ENCODE data around the gene PLEKHM1. TPM values are rescaled to one million over a fixed set of nuclear protein-coding genes. Genes with fewer than 3 reads are reported as not detected.

The PLEKHM1 gene
- total RNA-seq, 1 experiment from 2014 or later = 14.7 TPM

GRCh38 chr17:45423304-45423974 lies 67.1 kb downstream of the PLEKHM1 start:
- no peaks in the 10 kb centered on the region for H3K9me3 ChIP-seq

GRCh38 chr17:45414990-45415881 lies 75.3 kb downstream of the PLEKHM1 start:
- peaks cover 2% of the 10 kb centered on the region; the same call in 1 of the 2 replicates for H3K27me3 ChIP-seq
- no peaks in the 10 kb centered on the region for H3K9me3 ChIP-seq
- no peak for DNase-seq
- H3K36me3 ChIP-seq = no peaks in the 10 kb centered on the region
- no peak overlapping the region for H3K4me3 ChIP-seq

More at GRCh38 chr17:45423304-45423974, 67.1 kb downstream of the PLEKHM1 start:
- H3K27me3 ChIP-seq = peaks cover 2% of the 10 kb centered on the region; the same call in 1 of the 2 replicates
- no peak for DNase-seq
- H3K36me3 ChIP-seq = no peaks in the 10 kb centered on the region
- H3K4me3 ChIP-seq = no peak overlapping the region

- Histone ChIP-seq H3K9me3 (no peaks in the 10 kb centered on the region), H3K27me3 (no peaks in the 10 kb centered on the region), H3K36me3 (no peaks in the 10 kb centered on the region), H3K4me3 (no peak overlapping the region)
- DNase-seq = no peak
These were observed 77.0 kb downstream of the PLEKHM1 start for GRCh38 chr17:45413498-45413923.

GRCh38 chr17:45411348-45412105 lies 79.0 kb downstream of the PLEKHM1 start:
- Histone ChIP-seq H3K27me3 (no peaks in the 10 kb centered on the region), H3K9me3 (no peaks in the 10 kb centered on the region), H3K4me3 (no peak overlapping the region), H3K36me3 (no peaks in the 10 kb centered on the region)
- no peak for DNase-seq

GRCh38 chr17:45410144-45411091 lies 80.1 kb downstream of the PLEKHM1 start:
- H3K9me3 ChIP-seq = no peaks in the 10 kb centered on the region
- no peaks in the 10 kb centered on the region for H3K36me3 ChIP-seq
- DNase-seq = no peak
- no peaks in the 10 kb centered on the region for H3K27me3 ChIP-seq
- no peak overlapping the region for H3K4me3 ChIP-seq

GRCh38 chr17:45409659-45410076 lies 80.9 kb downstream of the PLEKHM1 start:
- Histone ChIP-seq H3K4me3 (no peak overlapping the region), H3K36me3 (no peaks in the 10 kb centered on the region), H3K9me3 (no peaks in the 10 kb centered on the region), H3K27me3 (no peaks in the 10 kb centered on the region)
- no peak for DNase-seq

- H3K4me3 ChIP-seq = no peak overlapping the region
- DNase-seq = no peak
- no peaks in the 10 kb centered on the region for H3K36me3 ChIP-seq
- H3K9me3 ChIP-seq = no peaks in the 10 kb centered on the region
- no peaks in the 10 kb centered on the region for H3K27me3 ChIP-seq
These were observed 81.7 kb downstream of the PLEKHM1 start for GRCh38 chr17:45408611-45409421.

- no peaks in the 10 kb centered on the region for H3K27me3 ChIP-seq
- H3K4me3 ChIP-seq = no peak overlapping the region
- DNase-seq = no peak
- no peaks in the 10 kb centered on the region for H3K9me3 ChIP-seq
- no peaks in the 10 kb centered on the region for H3K36me3 ChIP-seq
These were observed 84.4 kb downstream of the PLEKHM1 start for GRCh38 chr17:45406107-45406506.

- H3K9me3 ChIP-seq = no peaks in the 10 kb centered on the region
- no peak overlapping the region for H3K4me3 ChIP-seq
- no peaks in the 10 kb centered on the region for H3K27me3 ChIP-seq
- DNase-seq = no peak
- H3K36me3 ChIP-seq = no peaks in the 10 kb centered on the region
These were observed 85.1 kb downstream of the PLEKHM1 start for GRCh38 chr17:45405250-45406086.

- no peak overlapping the region for H3K4me3 ChIP-seq
- no peak for DNase-seq
- no peaks in the 10 kb centered on the region for H3K27me3 ChIP-seq
- H3K9me3 ChIP-seq = no peaks in the 10 kb centered on the region
- no peaks in the 10 kb centered on the region for H3K36me3 ChIP-seq
These were observed 85.7 kb downstream of the PLEKHM1 start for GRCh38 chr17:45404870-45405249.

GRCh38 chr17:45403906-45404490 lies 86.5 kb downstream of the PLEKHM1 start:
- no peak for DNase-seq
- Histone ChIP-seq H3K27me3 (no peaks in the 10 kb centered on the region), H3K9me3 (no peaks in the 10 kb centered on the region), H3K4me3 (no peak overlapping the region), H3K36me3 (no peaks in the 10 kb centered on the region)

- Histone ChIP-seq H3K9me3 (no peaks in the 10 kb centered on the region), H3K36me3 (no peaks in the 10 kb centered on the region), H3K4me3 (no peak overlapping the region), H3K27me3 (no peaks in the 10 kb centered on the region)
- DNase-seq = no peak
These were observed 87.6 kb downstream of the PLEKHM1 start for GRCh38 chr17:45402916-45403315.

GRCh38 chr17:45398800-45399199 lies 91.7 kb downstream of the PLEKHM1 start:
- no peaks in the 10 kb centered on the region for H3K36me3 ChIP-seq
- DNase-seq = no peak

GRCh38 chr17:45397796-45398195 lies 92.7 kb downstream of the PLEKHM1 start:
- Histone ChIP-seq H3K4me3 (no peak overlapping the region), H3K27me3 (no peaks in the 10 kb centered on the region), H3K9me3 (no peaks in the 10 kb centered on the region), H3K36me3 (no peaks in the 10 kb centered on the region)
- DNase-seq = no peak

More at GRCh38 chr17:45398800-45399199, 91.7 kb downstream of the PLEKHM1 start:
- Histone ChIP-seq H3K9me3 (no peaks in the 10 kb centered on the region), H3K27me3 (no peaks in the 10 kb centered on the region), H3K4me3 (no peak overlapping the region)

Data from MG63 (cell line).